ENCODE measurements around the gene RASGEF1B. TPM values are rescaled to one million over a fixed set of nuclear protein-coding genes. Genes with fewer than 3 reads are reported as not detected.

RASGEF1B gene
- total and polyA plus RNA-seq, 2 of the 4 experiments (the other 2 are of a cell fraction) = 0.09 to 0.36 TPM

GRCh38 chr4:81512757-81513501 lies 41.2 kb upstream of the RASGEF1B start:
- no peak overlapping the region for H3K4me3 ChIP-seq (ENCODE audit: insufficient read depth, low read depth, low read length)
- H3K56ac ChIP-seq (ENCODE audit: extremely low read depth, insufficient read depth, low read length) = no peak overlapping the region
- intact Hi-C loops (cut with micrococcal nuclease) = no loop called here
- no peak overlapping the region for H4K5ac ChIP-seq (ENCODE audit: low read depth, low read length)
- no peak overlapping the region for H2BK120ac ChIP-seq (ENCODE audit: low read depth, low read length)
- H2BK5ac ChIP-seq (ENCODE audit: low read depth, low read length, poor library complexity, severe bottlenecking) = no peak overlapping the region
- no peaks in the 10 kb centered on the region for H3K4me1 ChIP-seq (ENCODE audit: control insufficient read depth, insufficient read depth, low read length)
- H2AK9ac ChIP-seq (replicated peaks; ENCODE audit: low read depth, low read length, poor library complexity) = no peak overlapping the region
- BruUV-seq (replicated peaks) = no TSS peak
- TF ChIP-seq MAZ (IDR thresholded peaks at IDR 0.05; ENCODE audit: borderline replicate concordance, low read depth, low read length) (no peak), RAD21 (IDR thresholded peaks at IDR 0.05; ENCODE audit: low read length) (no peak), SMC3 (IDR thresholded peaks at IDR 0.05; ENCODE audit: low read depth, low read length) (no peak), RCOR1 (IDR thresholded peaks at IDR 0.05; ENCODE audit: insufficient replicate concordance, low read length) (no peak), MAFK (IDR thresholded peaks at IDR 0.05; ENCODE audit: low read depth, low read length) (no peak), BHLHE40 (IDR thresholded peaks at IDR 0.05; ENCODE audit: low read depth, low read length) (no peak)
- H3K9me3 ChIP-seq (ENCODE audit: control insufficient read depth, insufficient read depth, low read length) = no peaks in the 10 kb centered on the region
- H4K91ac ChIP-seq (ENCODE audit: insufficient read depth, low read depth, low read length) = no peak overlapping the region
- no peak overlapping the region for H3K14ac ChIP-seq (replicated peaks; ENCODE audit: low read depth, low read length)
- H3K27ac ChIP-seq (ENCODE audit: insufficient read depth, low read length) = no peak overlapping the region
- no peak overlapping the region for H2AK5ac ChIP-seq (ENCODE audit: low read depth, low read length)
- in situ Hi-C loops (cut with MboI; ENCODE audit: low sequenced_read_pairs) = no loop called here
- no peak overlapping the region for H3K9ac ChIP-seq (ENCODE audit: low read depth, low read length)
- POLR2A ChIA-PET (ENCODE audit: unreplicated experiment) = no interaction called here
- H3K79me1 ChIP-seq (ENCODE audit: low read depth in 1 of 2, low read length in 2 of 2) = no peaks in the 10 kb centered on the region
- no peaks in the 10 kb centered on the region for H4K20me1 ChIP-seq (ENCODE audit: insufficient read depth, low read length)
- no peak overlapping the region for H4K8ac ChIP-seq (ENCODE audit: low read depth in 2 of 2, low read length in 2 of 2)
- no peak overlapping the region for H3K18ac ChIP-seq (ENCODE audit: low read depth, low read length)
- ATAC-seq (ENCODE audit: low read depth) (no peak), DNase-seq (no peak)
- H3K36me3 ChIP-seq (ENCODE audit: control insufficient read depth, insufficient read depth, low read length) = no peaks in the 10 kb centered on the region
- H3K9me1 ChIP-seq (ENCODE audit: insufficient read depth, low read length) = no peaks in the 10 kb centered on the region
- dilution Hi-C loops (cut with HindIII; ENCODE audit: low sequenced_read_pairs, unreplicated experiment) = no loop called here
- H3K27me3 ChIP-seq (ENCODE audit: control insufficient read depth, insufficient read depth, low read length) = no peaks in the 10 kb centered on the region; the same call in 1 of the 2 replicates
- CTCF ChIA-PET = no interaction called here
- H2AFZ ChIP-seq (replicated peaks; ENCODE audit: low read length, poor library complexity) = no peak overlapping the region
- no peak overlapping the region for H2BK20ac ChIP-seq (ENCODE audit: low read depth, low read length)
- H3K4me2 ChIP-seq (ENCODE audit: low read depth, low read length) = no peak overlapping the region
- no peak overlapping the region for H3K4ac ChIP-seq (ENCODE audit: low read depth, low read length)
- no peak overlapping the region for H2BK15ac ChIP-seq (ENCODE audit: low read depth, low read length)
- no CpG with 5 or more reads among the region's 4 CpGs for WGBS, 2 experiments (ENCODE audit: extremely low coverage in 2 of 2, insufficient read length in 1 of 2)
- no peak overlapping the region for H3K23ac ChIP-seq (ENCODE audit: low read depth, low read length)

Measured in IMR-90 (cell line).